MG63 (cell line): ENCODE results near the gene MYEOV. TPM values are rescaled to one million over a fixed set of nuclear protein-coding genes. Genes with fewer than 3 reads are reported as not detected.
A peak's percentile ranks its signal among the peaks of the same experiment; 100 is the strongest.

ENCODE experiments used
- DNase-seq: peaks from one replicate; pipeline ENCODE4 v3.0.0-alpha.2; 2020
- H3K27me3 ChIP-seq: fragments of 250-450 bp; sonication (Bioruptor Pico); 2 replicates; pipeline ENCODE4 v1.5.1; 2020; ENCODE audit warnings: mild to moderate bottlenecking, moderate library complexity
- H3K36me3 ChIP-seq: fragments of 250-450 bp; sonication (Bioruptor Pico); 2 replicates; pipeline ENCODE4 v1.5.1; 2020; ENCODE audit warnings: mild to moderate bottlenecking, moderate library complexity
- H3K4me3 ChIP-seq: fragments of 250-450 bp; sonication (Bioruptor Pico); 2 replicates; pipeline ENCODE4 v1.5.1; 2020; ENCODE audit warnings: mild to moderate bottlenecking, moderate library complexity
- H3K9me3 ChIP-seq: fragments of 250-450 bp; sonication (Bioruptor Pico); 2 replicates; pipeline ENCODE4 v1.5.1; 2020; ENCODE audit warnings: mild to moderate bottlenecking, moderate library complexity
- total RNA-seq: library from RNA; depleted of rRNA; stranded (reverse); fragments of >200 nt; shearing (Covaris generic); gene quantifications from 2 replicates; pipeline ENCODE4 v1.2.3, GENCODE V29; 2014; ENCODE audit warnings: low replicate concordance

Gene MYEOV
- total RNA-seq, 1 experiment from 2014 or later, result 1.2 TPM

DNA sequence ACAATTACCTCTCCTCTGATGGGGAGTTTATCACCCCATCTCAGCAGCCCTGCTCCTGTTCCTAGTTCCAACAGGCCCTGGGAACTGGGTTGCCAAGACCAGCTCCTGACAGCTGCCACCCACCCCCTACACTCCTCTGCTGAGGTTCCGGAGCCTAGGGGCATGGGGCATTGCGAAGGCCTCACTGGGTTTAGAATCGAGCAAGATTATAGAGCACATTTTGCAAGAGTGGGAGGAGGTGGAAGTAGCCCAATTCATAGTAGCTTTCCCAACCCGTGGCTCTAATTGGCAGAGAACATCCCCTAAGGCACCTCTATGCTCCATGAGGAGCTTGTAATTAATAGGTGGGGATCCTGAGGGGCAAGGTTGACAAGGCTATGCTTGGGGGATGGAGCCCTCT lies 23.0 kb downstream of the MYEOV start:
- Histone ChIP-seq H3K9me3 (peaks cover 2% of the 10 kb centered on the region; the same call in 1 of the 2 replicates), H3K4me3 (no peak overlapping the region), H3K36me3 (peaks cover 2% of the 10 kb centered on the region; the same call in 1 of the 2 replicates), H3K27me3 (no peaks in the 10 kb centered on the region)
- DNase-seq, result no peak

DNA sequence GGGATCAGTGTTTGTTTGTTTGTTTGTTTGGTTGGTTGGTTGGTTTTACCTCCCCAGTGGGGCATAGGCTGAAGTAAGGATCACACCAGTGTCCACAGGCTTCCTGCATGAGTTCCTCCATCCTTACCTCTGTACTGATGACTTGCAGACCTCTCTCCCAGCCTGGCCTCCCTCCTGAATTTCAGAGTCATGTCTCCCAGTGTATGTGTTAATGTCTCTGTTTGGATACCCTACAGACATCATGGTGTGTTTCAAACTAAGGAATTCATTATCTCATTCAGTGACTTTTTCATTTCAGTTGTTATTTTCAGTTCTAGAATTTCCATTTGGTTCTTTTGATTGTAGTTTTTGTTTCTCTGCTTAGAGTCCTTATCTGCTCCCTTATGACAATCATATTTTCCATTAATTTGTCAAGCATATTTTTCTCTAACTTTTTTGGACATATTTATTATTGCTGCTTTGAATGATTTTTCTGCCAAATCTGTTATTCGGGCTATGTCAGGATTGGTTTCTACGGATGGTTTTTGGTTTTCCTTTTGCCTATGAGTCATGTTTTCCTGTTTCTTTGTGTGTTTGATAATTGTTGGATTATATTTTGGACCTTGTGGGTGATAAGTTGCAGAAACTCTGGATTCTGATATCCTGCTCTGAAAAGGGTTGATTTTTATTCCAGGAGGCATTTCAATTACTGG lies 23.6 kb downstream of the MYEOV start:
- Histone ChIP-seq H3K27me3 (no peaks in the 10 kb centered on the region), H3K36me3 (peaks cover 2% of the 10 kb centered on the region; the same call in 1 of the 2 replicates), H3K4me3 (no peak overlapping the region), H3K9me3 (peaks cover 2% of the 10 kb centered on the region; the same call in 1 of the 2 replicates)
- no peak for DNase-seq

DNA sequence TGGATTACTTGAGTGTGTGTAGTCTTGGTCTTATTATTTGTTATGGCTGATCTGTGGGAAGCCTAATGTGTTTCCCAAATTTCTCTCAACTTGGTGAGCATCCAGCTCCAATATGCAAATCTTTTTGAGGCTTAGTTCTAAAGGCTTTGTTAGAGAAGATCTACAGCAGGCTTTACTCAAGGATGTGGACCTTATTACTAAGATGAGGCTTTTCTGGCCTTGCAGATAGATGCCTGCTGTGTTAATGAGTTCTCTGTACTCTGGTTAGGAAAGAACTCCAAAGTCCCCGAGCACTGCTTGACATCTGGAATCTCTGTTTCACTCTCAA lies 24.1 kb downstream of the MYEOV start:
- Histone ChIP-seq H3K27me3 (no peaks in the 10 kb centered on the region), H3K36me3 (peaks cover 2% of the 10 kb centered on the region; the same call in 1 of the 2 replicates), H3K4me3 (no peak overlapping the region), H3K9me3 (peaks cover 2% of the 10 kb centered on the region; the same call in 1 of the 2 replicates)
- DNase-seq, result no peak

DNA sequence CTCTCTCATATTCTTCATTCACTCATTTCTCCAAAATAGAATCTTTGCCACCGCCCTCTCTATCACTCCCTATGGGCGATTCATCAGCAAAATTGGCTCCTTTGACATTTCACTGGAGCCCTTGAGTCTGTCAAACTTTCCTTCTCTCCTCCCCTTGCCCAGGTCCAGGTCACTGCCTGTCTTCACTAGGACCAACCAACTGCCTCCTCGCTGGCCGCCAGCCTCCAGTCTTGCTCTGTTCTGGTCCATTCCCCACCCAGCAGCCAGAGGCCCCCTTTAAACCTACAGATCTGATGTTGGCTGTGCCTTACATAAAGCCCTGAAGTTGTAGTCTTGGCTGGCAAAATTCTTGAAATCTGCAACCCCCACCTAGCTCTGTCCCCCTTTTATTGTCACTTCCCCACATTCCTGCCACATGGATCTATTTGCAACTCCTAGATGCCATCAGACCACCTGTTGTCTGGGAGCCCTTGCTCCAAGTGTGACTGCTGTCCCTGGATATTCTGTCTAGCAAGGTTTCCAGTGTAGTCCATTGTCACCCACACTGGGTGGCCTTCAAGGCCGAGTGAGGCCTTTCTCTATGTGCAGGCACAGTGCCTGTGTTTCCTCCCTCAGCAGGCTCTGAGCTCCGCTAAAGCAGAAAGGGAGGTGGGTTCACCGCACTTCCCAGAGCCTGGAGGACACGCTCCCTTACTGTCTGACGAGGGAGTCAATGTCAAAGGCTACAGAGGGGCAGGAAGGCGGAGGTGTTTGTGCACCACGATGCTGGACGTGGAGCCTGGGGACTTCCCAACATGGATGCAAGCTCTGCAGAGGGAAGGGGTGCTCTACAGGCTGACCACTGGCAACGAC lies 25.5 kb downstream of the MYEOV start:
- Histone ChIP-seq H3K36me3 (peaks cover 2% of the 10 kb centered on the region; the same call in 1 of the 2 replicates), H3K27me3 (no peaks in the 10 kb centered on the region), H3K4me3 (no peak overlapping the region), H3K9me3 (no peaks in the 10 kb centered on the region)
- DNase-seq, result no peak

DNA sequence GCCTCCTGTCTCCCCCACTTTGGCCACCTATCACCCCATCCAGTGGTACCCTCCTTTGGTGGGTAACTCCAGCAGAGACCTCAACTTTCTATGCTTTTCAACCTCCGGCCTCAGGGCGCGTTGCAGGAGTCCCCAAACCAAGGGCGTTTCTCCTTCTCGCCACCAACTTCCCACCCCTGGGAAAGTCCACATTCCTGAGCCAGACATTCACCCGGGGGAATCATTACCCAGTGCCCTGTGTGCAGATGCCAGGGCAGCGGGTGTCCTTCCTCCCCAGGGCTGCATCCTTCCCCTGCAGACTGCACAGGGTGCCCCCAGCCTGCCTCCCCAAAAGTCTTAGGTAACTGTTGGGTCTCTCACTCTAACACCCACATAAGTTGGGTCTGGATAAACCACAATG lies 26.4 kb downstream of the MYEOV start:
- DNase-seq, result no peak
- Histone ChIP-seq H3K36me3 (peaks cover 2% of the 10 kb centered on the region; the same call in 1 of the 2 replicates), H3K4me3 (no peak overlapping the region), H3K9me3 (no peaks in the 10 kb centered on the region), H3K27me3 (no peaks in the 10 kb centered on the region)

DNA sequence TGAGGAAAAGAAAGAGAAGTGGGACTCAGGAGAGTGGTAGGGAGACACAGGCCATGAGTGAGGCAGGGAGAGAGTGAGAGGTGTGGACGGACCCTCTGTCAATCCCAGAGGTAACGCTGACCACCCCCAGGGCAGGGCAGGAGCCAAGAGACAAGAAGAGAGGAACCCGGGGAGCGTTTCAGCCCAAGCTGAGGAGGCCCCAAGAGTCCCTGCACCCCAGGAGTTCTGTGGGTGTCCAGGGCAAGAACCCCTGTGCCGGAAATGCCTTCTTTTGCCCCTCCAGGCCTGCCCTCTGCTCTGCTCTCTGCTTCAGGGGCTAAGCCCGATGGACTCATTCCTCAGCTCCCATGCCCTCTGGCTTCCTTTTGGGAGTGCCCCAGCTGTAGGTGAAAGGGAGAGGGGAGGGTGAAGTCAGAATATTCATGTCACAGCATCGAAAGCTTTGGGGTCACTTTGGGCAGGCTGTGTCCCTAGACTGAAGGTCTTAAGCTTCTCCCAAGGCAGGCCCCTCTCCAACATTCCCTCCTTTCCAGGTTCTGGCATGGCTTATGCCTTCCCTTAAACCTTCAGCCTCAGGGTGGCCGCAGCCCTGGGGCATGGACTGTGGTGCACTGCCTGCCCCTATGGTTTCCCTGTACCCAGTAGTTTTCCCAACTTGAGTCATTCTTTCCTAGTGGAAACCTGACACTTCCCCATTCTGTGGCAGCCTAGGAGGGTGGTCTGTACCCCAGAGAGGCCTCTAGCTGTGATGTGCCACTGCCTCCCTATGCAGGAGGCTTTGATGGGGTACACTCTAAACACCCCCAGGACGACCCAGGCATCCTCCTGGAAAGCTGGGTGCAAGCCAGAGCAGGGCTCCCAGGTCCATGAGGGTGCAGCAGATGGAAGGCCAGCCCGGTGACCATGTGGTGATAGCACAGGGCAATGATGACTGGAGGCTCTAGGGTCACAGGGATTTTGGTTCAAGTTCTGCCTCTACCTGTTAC lies 27.1 kb downstream of the MYEOV start:
- no peaks in the 10 kb centered on the region for H3K27me3 ChIP-seq
- H3K36me3 ChIP-seq, result peaks cover 2% of the 10 kb centered on the region; the same call in 1 of the 2 replicates
- no peak for DNase-seq
- H3K4me3 ChIP-seq, result no peak overlapping the region
- H3K9me3 ChIP-seq, result no peaks in the 10 kb centered on the region

DNA sequence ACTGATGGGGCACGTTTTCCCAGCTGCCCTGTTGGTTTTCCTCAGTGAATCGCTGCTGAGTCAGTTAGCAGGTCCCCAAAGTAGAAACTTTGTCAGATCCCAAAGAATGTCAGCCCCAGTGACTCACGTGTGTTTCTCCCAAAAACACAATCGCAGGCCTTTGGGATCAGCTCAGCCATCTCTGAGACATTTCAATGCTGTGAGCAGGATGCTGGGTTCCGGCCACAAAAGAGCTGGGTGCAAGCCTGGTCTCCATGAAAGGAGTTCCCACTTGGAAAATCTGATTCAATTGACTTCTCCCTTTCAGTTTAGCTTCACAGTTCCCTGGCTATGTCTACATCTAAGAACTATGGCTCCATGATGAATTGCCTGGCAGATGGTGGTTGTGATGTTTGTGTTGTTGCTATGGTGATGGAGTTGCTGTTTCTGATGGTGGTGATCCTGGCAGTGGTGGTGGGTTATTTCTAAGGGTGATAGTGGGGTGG lies 28.0 kb downstream of the MYEOV start:
- DNase-seq, result peak; percentile 91
- no peaks in the 10 kb centered on the region for H3K27me3 ChIP-seq
- H3K9me3 ChIP-seq, result no peaks in the 10 kb centered on the region
- H3K36me3 ChIP-seq, result peaks cover 2% of the 10 kb centered on the region; the same call in 1 of the 2 replicates
- no peak overlapping the region for H3K4me3 ChIP-seq

DNA sequence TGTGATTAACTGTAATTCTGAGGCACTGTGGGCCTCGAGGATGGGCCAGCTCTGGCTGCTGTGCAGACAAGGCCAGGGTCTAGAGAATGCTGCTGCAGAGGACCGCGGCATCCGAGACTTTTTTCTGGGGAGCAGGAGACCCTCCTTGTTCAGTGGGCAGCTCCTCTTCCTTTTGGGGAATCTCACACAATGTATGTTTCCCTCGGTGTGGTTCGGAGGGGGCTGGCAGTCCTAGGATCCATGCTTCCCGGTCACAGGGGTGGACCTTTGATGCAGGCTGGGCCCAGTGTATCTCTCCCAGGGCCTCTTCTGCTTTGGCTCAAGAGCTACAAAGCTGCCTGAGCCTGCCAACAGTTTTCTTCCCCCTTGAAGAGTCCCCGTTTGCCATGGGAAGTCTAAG lies 31.5 kb downstream of the MYEOV start:
- Histone ChIP-seq H3K27me3 (no peaks in the 10 kb centered on the region), H3K4me3 (no peak overlapping the region), H3K9me3 (no peaks in the 10 kb centered on the region), H3K36me3 (peaks cover 2% of the 10 kb centered on the region; the same call in 1 of the 2 replicates)
- no peak for DNase-seq

DNA sequence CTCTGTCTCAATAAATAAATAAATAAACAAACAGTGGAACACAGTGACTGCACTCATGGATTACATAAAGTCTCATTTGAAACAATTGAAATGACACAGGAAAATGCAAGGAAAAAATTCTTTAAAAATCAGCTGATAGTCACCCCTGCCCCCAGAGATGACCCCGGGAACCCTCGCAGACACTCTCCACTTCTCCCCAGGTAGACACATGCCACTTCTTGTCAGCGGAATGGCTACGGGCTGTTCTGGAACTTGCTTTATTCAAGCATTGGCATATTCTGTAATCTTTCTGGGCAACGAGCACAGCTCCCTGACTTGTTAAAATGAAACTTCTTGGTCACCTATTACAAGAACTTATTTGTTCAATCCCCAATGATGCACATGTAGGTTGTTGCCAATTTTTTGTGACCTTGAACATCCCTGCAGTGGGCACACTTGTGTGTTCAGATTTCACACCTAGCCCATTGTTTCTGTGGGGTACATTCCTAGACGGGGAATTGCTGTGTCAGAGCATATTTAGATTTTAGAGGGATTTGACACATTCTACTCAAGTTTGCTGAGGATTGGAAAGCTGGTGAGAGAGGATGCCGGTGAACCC lies 32.8 kb downstream of the MYEOV start:
- H3K9me3 ChIP-seq, result no peaks in the 10 kb centered on the region
- DNase-seq, result no peak
- no peaks in the 10 kb centered on the region for H3K36me3 ChIP-seq
- H3K4me3 ChIP-seq, result no peak overlapping the region
- no peaks in the 10 kb centered on the region for H3K27me3 ChIP-seq

DNA sequence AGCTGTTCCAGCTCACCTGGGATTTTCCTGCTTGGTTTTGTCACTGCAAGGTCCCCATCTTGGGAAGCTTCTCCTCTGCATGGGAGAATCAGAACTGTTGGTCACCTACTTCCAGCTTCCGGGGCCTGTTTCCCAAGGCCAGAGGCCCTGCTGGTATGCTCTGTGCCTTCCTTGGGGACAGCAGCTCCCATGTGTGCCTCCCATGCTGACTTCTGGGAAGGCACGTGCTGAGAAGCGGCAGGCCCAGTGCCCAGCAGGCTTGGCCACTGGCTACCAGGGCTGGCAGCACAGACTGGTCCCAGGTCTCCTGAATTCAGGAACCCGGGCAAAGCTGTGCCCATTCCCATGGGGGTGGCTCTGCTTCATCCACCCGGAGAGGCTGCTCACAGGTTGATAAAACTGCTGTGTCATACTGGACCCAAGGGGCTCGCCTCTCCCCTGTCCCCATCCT lies 33.8 kb downstream of the MYEOV start:
- H3K4me3 ChIP-seq, result no peak overlapping the region
- H3K27me3 ChIP-seq, result no peaks in the 10 kb centered on the region
- DNase-seq, result no peak
- no peaks in the 10 kb centered on the region for H3K36me3 ChIP-seq
- H3K9me3 ChIP-seq, result no peaks in the 10 kb centered on the region

DNA sequence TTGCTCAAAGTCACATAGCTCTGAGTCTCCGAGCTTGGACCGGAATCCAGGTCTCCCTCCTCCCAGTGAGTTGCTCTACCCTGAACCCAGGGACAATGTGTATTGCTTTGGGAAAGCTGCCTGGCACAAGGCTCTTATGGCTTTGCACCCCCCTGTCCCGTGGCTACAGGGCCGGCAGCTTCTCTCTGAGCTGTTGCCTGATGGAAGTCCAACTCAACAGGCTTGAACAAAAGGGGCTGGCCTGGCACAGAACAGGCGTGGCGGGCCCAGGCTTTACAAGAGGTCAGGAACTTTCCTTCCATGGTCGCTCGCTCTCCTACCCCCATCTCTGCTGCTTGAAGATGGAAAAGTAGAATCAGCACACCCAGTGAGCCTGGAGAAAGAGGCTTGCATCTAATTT lies 34.3 kb downstream of the MYEOV start:
- Histone ChIP-seq H3K4me3 (no peak overlapping the region), H3K27me3 (no peaks in the 10 kb centered on the region), H3K9me3 (no peaks in the 10 kb centered on the region), H3K36me3 (no peaks in the 10 kb centered on the region)
- no peak for DNase-seq

DNA sequence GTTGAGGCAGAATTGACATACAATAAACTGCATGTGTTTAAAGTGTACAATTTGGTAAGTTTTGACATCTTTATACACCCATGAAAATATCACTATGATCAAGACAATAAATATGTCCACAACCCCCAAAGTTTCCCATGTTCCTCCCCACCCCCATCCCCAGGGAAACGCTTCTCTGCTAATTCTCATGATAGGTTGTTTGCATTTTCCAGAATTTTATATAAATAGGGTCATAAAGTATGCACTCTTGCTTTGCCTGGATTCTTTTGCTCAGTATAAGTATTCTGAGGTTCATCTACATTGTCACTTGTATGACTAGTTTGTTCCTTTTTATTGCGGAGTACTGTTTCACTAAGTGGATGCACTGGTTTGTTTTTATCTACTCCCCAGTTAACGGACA lies 35.6 kb downstream of the MYEOV start:
- Histone ChIP-seq H3K27me3 (no peaks in the 10 kb centered on the region), H3K9me3 (no peaks in the 10 kb centered on the region), H3K4me3 (no peak overlapping the region), H3K36me3 (no peaks in the 10 kb centered on the region)
- DNase-seq, result no peak

DNA sequence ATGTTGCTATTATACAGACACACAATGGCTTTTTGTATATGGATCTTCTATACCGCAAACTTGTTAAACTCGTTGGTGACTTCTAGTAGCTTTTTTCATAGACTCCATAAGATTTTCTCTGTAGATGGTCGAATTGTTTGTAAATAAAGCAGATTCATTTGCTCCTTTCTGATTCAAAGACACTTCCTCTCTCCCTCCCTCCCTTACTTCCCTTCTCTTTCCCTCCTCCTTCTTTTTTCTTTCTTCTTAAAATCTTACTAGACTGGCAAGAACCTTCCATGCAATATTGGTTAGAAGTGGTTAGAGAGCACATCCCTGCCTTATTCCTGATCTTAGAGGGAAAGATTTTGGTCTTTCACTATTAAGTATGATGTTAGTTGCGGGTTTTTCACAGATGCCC lies 36.4 kb downstream of the MYEOV start:
- Histone ChIP-seq H3K4me3 (no peak overlapping the region), H3K36me3 (no peaks in the 10 kb centered on the region)

DNA sequence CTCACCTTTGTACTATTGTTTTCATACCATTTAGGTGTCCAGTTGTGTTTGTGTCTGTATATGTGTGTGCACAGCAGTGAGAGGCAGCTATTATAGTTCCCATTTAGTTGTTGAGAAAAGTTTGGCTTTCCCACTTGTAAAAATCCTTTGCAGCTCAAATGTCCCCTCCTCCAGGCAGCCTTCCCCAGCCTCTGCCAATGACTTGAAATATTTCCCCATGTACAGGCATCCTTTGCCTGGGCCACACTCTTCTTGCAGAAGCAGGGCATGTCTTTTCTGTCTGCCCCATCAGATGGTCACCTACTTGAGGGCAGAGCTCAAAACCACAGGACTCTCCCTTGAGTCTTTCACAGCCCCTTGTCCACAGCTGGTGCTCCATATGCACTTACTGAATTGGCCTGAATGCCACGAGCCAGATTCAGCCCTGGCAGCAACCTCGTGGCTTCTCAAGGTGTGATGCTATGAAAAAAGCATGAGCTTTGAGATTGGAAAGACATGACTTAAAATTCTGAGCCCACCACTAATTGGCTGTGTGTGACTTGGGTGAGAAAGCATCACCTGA lies 39.3 kb downstream of the MYEOV start:
- no peaks in the 10 kb centered on the region for H3K27me3 ChIP-seq
- H3K36me3 ChIP-seq, result no peaks in the 10 kb centered on the region
- no peak for DNase-seq
- no peak overlapping the region for H3K4me3 ChIP-seq
- no peaks in the 10 kb centered on the region for H3K9me3 ChIP-seq

More for the DNA sequence above, 36.4 kb downstream of the MYEOV start:
- no peak for DNase-seq
- Histone ChIP-seq H3K9me3 (no peaks in the 10 kb centered on the region), H3K27me3 (no peaks in the 10 kb centered on the region)

DNA sequence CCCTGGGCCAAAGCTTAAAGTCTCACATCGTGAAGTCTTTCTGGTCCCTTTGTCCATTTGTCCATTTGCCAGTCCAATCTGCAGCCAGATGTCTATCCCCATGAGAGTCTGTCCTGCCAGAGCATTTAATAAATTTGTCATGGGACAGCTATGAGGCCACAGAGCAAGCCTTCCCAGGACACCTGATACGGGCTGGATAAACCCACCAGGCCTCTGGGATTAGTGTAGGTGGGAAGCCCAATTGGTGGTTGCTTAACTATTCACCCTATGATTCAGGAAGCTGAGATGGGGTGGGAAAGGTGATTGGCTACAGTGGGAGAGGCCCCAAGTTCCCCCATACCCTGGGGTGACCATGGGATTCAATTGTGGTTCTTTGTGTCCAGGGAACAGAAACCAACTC lies 39.9 kb downstream of the MYEOV start:
- no peaks in the 10 kb centered on the region for H3K36me3 ChIP-seq
- no peaks in the 10 kb centered on the region for H3K9me3 ChIP-seq
- no peak for DNase-seq
- H3K4me3 ChIP-seq, result no peak overlapping the region
- no peaks in the 10 kb centered on the region for H3K27me3 ChIP-seq
